Adrenal gland (tissue), 5 donors: ENCODE results near the gene FOXP2.

Experiments used
- CTCF ChIP-seq, 6 experiments: fragments of 450-650 bp in 4 of 6; fragments of 200-600 bp in 2 of 6; sonication (generic) in 1 of 6; IDR thresholded peaks; 1 replicate in 5 of 6; 2 replicates in 1 of 6; pipeline versions ENCODE4 v1.5.1 to v1.8.0; 2016 to 2021; ENCODE audit warnings: antibody characterized with exemption in 6 of 6, mild to moderate bottlenecking in 2 of 6, moderate library complexity in 1 of 6
- POLR2A ChIP-seq, 2 donors: fragments of 450-650 bp; IDR thresholded peaks; one replicate each; pipeline ENCODE4 v1.6.1; 2017; ENCODE audit warnings: antibody characterized with exemption in 2 of 2, mild to moderate bottlenecking in 2 of 2, moderate library complexity in 1 of 2
- donor health status: DM: no; HTN: no; CAD: no.

GRCh38 chr7:114631249-114631822, 216.7 kb downstream of the FOXP2 start:
- TF ChIP-seq CTCF (IDR thresholded peaks at IDR 0.05), result no peak
- TF ChIP-seq POLR2A (IDR thresholded peaks at IDR 0.05), result no peak
